CD4-positive, alpha-beta T cell treated with Interleukin-21 for 1 hour (primary cell): Measurements from ENCODE around the gene NUAK2.

Experiments used
- DNase-seq: peaks from one replicate; pipeline ENCODE4 v3.0.0-alpha.2; 2020

Gene NUAK2

DNA sequence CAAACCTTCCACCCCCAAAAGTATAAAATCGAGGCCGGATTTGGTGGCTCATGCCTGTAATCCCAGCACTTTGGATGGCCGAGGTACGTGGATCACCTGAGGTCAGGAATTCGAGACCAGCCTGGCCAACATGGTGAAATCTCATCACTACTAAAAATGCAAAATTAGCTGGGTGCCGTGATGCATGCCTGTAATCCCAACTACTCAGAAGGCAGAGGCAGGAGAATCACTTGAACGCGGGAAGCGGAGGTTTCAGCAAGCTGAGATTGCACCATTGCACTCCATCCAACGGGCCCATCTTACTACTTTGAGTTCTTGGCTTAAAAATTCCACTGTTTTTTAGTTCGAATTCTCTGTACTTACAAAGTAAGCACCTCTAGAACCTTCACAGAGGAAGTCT is 24.2 kb upstream of the NUAK2 start:
- DNase-seq, result no peak

GRCh38 chr1:205344066-205344928 is 22.8 kb upstream of the NUAK2 start:
- peak; percentile 28 for DNase-seq

DNA sequence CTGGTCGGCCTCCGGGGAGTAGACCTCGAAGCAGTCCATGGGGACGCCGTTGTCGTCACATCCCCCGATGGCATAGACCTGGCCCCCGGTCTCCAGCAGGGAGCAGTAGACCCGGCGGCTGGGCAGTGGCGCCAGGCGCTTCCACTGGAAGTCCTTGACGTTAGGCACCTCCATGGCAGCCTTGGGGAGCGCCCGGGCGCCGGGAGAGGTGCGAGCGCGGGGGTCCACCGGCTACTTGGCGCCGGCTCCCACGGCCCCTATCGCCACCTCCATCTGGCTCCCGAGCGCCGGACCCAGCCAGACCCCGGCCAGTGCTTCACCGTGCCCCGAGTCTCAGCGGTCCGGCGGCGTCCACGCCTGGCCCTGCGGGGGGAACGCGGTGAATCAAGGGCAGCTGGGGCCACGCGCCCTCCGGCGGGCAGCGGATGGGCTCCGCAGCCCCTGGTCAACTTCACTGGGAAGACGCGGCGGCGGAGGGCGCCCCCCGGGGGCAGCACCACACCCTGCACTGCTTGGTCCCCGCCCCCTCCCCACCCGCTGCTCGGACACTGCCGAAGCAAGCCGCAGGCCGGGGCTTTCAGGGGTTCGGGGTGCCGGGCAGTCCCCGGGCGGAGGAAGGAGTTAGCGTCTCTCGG is 22.0 kb upstream of the NUAK2 start:
- no peak for DNase-seq

DNA sequence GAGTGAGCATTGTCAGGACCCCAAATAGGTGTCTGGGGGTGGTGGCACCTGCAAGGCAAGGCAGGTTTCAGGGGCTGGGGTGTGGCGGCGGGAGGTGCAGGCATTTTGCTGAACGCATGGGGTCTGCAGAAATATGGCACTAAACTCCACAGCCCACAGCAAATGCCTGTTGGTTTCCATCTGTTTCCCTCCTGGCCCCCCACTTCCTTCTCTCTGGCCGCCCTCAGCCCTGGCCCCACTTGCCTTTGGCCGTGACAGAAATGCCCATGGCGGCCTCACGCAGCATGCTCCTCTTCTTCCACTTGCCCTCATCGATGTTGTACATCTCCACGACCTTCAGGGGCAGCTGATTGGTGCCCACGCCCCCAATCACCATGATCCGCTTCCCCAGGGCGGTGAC is 21.4 kb upstream of the NUAK2 start:
- DNase-seq, result no peak

GRCh38 chr1:205340676-205341075 is 19.1 kb upstream of the NUAK2 start:
- no peak for DNase-seq

DNA sequence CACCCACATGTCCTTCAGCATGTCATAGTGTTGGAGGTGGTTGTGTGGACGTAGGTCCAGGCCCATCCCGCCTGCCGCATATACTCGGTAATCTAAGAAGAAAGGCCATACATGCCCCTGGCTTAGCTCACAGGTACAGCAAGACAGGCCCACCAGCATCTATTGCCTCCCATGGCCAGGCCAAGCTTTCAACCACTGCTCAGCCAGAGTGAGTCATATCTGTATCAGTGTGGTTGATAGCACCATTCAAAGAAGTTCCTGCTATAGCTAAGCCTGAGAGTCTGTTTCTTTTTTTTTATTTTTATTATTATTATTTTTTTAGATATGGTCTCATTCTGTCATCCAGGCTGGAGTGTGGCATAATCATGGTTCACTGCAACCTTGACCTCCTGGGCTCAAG is 18.2 kb upstream of the NUAK2 start:
- DNase-seq, result no peak

- DNase-seq, result no peak
Measured at GRCh38 chr1:205339197-205339702, 17.7 kb upstream of the NUAK2 start.

DNA sequence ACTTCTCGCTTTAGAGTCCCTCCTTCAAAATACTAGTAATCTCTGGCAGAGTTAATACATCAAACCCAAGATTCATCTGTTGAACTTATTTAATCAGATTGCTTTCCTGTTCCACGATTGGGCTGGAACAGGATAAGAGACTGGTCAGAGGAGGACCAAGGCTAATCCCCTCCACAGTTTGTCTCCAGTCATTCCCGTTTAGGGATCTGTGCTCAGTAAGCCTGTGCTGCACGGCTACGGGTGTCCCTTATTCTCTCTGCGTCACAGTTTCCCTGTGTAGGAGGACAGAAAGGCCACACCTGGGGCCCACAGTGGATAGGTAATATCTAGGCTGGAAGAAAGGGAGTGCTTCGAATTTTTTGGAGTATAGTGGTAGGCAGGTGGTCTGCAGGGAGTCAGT is 16.5 kb upstream of the NUAK2 start:
- DNase-seq, result no peak

- no peak for DNase-seq
Measured at GRCh38 chr1:205337481-205337880, 15.9 kb upstream of the NUAK2 start.

GRCh38 chr1:205335692-205336091 is 14.1 kb upstream of the NUAK2 start:
- peak; percentile 80 for DNase-seq

DNA sequence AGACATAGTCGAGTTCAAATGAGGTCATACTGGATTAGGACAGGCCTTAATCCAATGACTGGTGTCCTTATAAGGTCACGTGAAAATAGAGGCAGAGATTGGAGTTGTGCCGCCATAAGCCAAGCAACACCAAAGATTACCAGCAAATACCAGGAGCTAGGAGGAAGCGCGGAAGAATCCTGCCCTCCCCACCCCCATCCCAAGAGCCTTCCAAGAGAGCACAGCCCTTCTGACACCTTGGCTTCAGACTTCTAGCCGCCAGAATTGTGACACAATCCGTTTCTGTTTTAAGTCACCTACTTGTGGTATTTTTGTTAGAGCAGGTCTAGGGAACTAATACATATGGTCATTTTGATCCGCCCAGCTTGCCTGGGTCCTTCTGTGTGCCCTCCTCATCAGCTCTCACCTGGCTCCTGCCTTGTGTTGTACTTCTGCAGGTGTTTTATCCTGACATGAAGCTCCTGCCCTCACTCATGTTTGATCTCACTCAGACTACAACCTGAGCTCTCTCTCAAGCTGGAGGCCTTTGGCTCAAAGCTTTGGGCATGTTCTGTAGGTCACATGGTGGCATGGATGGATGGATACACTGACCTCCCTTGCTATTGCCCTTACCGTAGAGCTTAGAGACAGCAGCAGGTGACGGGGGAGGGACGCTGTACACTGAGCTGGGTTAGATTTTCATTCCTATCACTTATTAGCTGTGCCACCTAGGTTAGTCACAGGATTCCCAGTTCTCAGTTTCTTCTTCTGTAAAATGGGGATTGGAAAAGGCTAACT is 10.7 kb upstream of the NUAK2 start:
- DNase-seq, result no peak

DNA sequence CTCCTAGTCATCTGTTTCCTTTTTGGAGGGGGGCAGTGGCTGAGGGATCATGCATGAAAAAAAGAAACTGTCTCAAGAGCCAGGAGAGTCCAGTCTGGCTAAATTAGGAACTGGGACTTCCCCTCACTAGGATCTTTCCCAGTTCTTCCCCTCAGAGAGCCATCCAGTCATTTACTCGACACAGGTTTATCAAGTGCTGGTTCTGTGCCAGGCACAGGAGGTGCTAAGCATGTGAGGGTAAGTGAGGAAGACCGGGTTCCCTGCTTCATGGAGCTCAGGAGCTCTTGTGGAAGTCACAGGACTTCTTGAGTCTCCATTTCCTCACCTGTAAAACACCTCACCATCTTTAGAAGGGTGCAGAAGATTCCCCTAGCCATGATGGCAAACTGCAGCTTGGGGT is 8.6 kb upstream of the NUAK2 start:
- no peak for DNase-seq

DNA sequence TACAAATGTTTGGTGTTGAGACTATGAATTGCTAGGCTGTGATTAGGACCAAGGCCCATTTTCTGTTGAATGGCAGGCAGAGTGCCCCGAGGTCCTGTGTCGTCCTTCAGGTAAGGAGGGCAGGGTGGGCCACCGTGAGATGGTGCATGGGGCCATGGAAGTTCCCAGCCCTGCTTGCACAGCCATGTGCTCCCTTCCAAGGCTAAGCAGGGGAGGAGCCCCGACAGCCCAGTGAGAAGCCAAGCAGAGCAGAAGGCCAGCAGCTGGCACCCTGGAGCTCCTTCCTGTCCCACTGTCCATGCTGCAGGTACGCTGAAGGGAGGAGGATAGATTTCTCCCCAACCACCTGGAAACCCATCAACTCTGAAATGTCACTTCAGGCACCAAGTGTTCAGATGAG is 8.2 kb upstream of the NUAK2 start:
- no peak for DNase-seq

- DNase-seq, result no peak
Measured at GRCh38 chr1:205328476-205328875, 6.9 kb upstream of the NUAK2 start.

DNA sequence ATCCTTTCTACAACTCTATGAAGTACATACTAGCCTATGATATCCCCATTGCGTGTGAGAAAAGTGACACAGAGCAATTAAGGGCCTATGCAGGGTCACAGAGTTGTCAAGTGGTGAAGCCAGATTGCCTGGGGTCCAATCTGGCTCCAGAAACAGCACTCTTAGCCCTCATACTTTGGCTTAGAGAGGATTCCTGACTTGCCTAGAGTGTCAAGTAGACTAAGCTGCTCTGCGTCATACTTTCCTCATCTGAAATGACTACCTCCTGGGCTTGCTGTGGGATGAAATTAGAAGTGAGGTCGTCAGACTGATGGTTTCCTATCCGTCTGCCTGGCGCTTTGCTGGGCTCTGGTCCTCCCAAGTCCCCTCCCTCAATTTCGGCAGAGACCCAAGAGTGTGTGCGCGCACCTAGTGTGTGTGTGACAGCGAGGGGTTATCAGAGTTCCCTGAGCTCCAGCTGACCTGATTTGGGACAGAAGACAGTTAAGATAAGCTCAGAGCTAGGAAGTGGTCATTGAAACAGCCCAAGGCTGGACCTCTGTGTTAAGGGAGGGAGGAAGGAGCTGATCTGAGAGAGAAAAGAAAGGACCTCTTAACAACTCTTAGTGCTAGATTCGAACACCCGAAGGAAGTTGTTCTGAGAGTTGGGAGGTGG is 5.4 kb upstream of the NUAK2 start:
- DNase-seq, result no peak

DNA sequence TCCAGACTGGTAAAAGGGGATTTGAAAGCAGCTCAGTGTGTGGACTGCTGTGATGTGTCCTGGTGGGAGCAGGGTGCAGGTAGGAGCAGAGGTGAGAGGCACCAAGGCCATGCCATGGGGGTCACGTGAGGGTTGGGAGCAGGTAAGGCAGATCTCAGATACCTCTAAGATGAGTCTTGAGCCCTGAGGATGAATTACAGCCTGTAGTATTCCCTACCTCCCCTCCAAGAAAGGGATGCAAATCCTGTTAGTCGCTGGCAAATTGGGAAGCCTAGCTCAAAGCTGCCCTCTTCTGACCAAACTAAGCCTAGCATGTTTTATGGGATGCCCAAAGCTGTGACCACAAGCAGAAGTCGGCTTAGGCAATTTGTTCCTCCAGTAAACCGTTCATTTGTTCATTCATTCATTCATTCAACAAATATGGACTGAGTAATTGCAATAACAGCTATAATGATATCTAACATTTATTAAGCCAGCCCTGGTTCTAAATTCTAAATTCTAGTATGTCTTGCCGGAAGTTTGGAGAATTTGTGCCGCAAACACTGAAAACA is 3.9 kb upstream of the NUAK2 start:
- peak; percentile 78 for DNase-seq

DNA sequence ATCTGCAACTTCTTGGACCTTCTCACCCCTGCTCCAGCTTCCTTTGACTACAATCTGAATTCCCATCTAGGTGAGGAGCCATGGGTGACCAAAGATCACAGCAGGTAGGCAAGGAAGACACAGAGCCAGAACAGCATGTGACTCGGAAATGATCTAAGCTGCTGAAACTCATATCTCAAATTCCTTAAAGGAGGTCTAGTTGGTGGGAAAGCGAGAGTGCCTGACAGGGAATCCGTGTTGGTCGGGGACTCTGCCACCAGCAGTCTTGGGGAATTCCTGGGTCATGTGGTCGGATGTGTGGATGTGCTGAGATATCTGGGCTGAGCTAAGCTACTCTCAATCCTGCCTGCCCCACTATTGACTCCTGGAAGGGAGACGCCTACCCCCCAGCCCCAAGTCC is 3.2 kb upstream of the NUAK2 start:
- no peak for DNase-seq

DNA sequence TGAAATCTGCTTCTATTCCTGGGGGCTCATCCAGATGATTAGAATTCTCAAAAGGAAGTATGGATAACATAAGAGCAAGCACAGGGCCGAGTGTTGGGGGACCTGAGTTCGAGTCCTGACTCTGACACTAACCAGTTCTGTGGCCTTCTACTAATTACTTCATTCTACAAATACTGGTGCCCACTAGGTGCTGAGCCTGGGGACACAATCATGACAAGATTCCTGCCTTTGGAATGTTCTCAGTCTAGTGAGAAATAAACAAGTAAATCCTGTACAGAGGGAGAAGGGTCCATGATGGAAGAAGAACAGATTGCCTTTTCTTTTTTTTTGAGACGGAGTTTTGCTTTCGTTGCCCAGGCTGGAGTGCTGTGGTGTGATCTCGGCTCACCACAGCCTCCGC is 2.2 kb upstream of the NUAK2 start:
- no peak for DNase-seq

GRCh38 chr1:205321959-205322283 is 376 bp upstream of the NUAK2 start:
- no peak for DNase-seq

DNA sequence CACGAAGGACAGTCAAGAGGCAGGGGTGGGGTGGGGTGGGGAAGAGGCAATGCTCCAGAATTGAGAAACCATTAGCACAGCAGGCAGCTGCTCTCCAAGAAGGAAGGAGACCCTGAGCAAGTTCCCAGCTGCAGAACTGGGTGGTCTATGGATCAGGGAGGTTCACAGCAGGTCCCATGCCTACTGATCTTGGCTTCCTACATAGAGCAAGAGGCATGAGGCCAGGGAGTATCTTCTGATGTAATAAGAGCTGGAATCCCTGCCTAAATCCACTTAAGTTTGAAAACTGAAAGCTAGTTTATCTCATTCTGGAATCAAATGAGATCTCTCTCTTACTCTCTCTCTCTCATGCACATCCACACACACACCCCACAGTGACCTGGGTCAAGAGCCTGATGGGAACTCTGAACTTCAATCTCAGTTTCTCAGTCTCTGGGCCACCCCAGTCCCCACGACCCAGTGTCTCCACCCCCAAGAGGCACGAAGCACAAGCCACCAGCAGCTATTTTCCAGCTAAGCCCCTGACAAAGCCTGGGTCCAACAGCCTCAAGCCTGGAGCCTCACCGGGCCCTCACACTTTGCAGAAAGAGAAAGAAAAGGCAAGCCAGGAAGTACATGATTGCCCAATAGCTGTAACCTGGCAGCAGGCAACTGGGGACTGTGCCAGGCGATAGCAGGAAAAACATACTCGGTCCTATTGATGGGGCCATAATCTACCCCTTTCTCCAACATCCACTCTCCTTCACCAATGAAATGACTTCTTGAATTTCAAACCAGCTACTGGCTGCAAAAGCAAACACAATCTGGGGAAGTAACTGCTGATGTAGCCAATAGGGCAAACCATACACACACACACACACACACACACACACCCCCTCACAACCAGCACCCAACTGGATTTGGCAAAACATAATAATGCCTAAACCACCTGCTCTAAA is 2.2 kb downstream of the NUAK2 start:
- peak; percentile 44 for DNase-seq

- DNase-seq, result no peak
Measured at GRCh38 chr1:205318231-205318991, 3.1 kb downstream of the NUAK2 start.
